SK-N-SH (cell line): Measurements from ENCODE around the gene SH3PXD2B. TPM values are rescaled to one million over a fixed set of nuclear protein-coding genes. Genes with fewer than 3 reads are reported as not detected.
"Not testable (repeated sequence)": the region's sequence is repeated elsewhere in the genome, so short reads cannot be mapped to it uniquely, and the experiment has no call there.

ENCODE experiments used
- CTCF ChIA-PET: fragments of 300-600, 350-600 bp; formaldehyde crosslinking; extraction: SDS; loops from one replicate; lab custom pipeline; 2021; lab: Yijun Ruan, JAX
- POLR2A ChIA-PET: fragments of 350-600 bp; sonication (Branson Sonifier 250); formaldehyde crosslinking; extraction: SDS; loops from one replicate; lab custom pipeline; 2020; ENCODE audit warnings: antibody characterized with exemption, inconsistent platforms; lab: Yijun Ruan, JAX
- DNase-seq: peaks from one replicate; pipeline ENCODE4 v3.0.0; 2012
- H2AFZ ChIP-seq: fragments of 200-600 bp; sonication (generic); 2 replicates; pipeline ENCODE4 v1.8.1; 2016; ENCODE audit warnings: antibody characterized with exemption, mild to moderate bottlenecking, low read depth
- H3F3A ChIP-seq: fragments of 200-600 bp; sonication (generic); replicated peaks from 2 replicates; pipeline ENCODE3; 2016; ENCODE audit warnings: antibody characterized with exemption, mild to moderate bottlenecking; ENCODE audit not compliant: insufficient read depth
- H3K27ac ChIP-seq, 2 experiments: fragments of 200-500 bp in 1 of 2; fragments of 200-600 bp in 1 of 2; sonication (Bioruptor generic) in 1 of 2; sonication (generic), shearing (Covaris generic) in 1 of 2; 2 replicates each; pipeline versions ENCODE4 v1.5.1 to v1.6.1; 2014 to 2016; ENCODE audit warnings: low read depth in 2 of 2, inconsistent platforms in 1 of 2, low read length in 1 of 2, mild to moderate bottlenecking in 1 of 2, mixed read lengths in 1 of 2
- H3K27me3 ChIP-seq: fragments of 200-600 bp; sonication (generic), shearing (Covaris generic); 2 replicates; pipeline ENCODE4 v1.6.1; 2016; ENCODE audit warnings: mixed run types; ENCODE audit not compliant: insufficient read depth
- H3K36me3 ChIP-seq, 2 experiments: fragments of 200-500 bp in 1 of 2; fragments of 200-600 bp in 1 of 2; sonication (Bioruptor generic) in 1 of 2; sonication (generic) in 1 of 2; replicated peaks in 1 of 2; 2 replicates each; pipeline versions ENCODE3 to v1.5.1; 2014 to 2016; ENCODE audit warnings: low read length in 1 of 2, mild to moderate bottlenecking in 1 of 2; ENCODE audit not compliant: insufficient read depth in 2 of 2, control insufficient read depth in 1 of 2
- H3K4me1 ChIP-seq, 2 experiments: fragments of 200-500 bp in 1 of 2; fragments of 200-600 bp in 1 of 2; sonication (Bioruptor generic) in 1 of 2; sonication (generic), shearing (Covaris generic) in 1 of 2; 2 replicates each; pipeline versions ENCODE4 v1.5.1 to v1.6.1; 2014 to 2016; ENCODE audit warnings: low read depth in 1 of 2, low read length in 1 of 2, mixed run types in 1 of 2; ENCODE audit not compliant: insufficient read depth in 2 of 2, control insufficient read depth in 1 of 2
- H3K4me2 ChIP-seq: fragments of 200-600 bp; sonication (generic), shearing (Covaris generic); 2 replicates; pipeline ENCODE4 v1.6.1; 2017; ENCODE audit warnings: mixed run types
- H3K4me3 ChIP-seq, 2 experiments: fragments of 200-500 bp in 1 of 2; fragments of 200-600 bp in 1 of 2; sonication (Bioruptor generic) in 1 of 2; sonication (generic), shearing (Covaris generic) in 1 of 2; 2 replicates each; pipeline versions ENCODE4 v1.5.1 to v1.8.1; 2014 to 2016; ENCODE audit warnings: low read depth in 2 of 2, inconsistent platforms in 1 of 2, low read length in 1 of 2, mild to moderate bottlenecking in 1 of 2, mixed read lengths in 1 of 2, moderate library complexity in 1 of 2
- H3K79me2 ChIP-seq: fragments of 200-600 bp; sonication (generic); 2 replicates; pipeline ENCODE4 v1.8.1; 2017; ENCODE audit warnings: mild to moderate bottlenecking; ENCODE audit not compliant: insufficient read depth
- H3K9ac ChIP-seq: fragments of 200-600 bp; sonication (generic); 2 replicates; pipeline ENCODE4 v1.6.1; 2017; ENCODE audit warnings: mixed run types
- H3K9me2 ChIP-seq: fragments of 200-600 bp; sonication (generic); 2 replicates; pipeline ENCODE4 v1.6.1; 2017; ENCODE audit warnings: mixed run types
- H3K9me3 ChIP-seq: fragments of 200-600 bp; sonication (generic); 2 replicates; pipeline ENCODE4 v1.6.1; 2017; ENCODE audit warnings: mixed run types, mild to moderate bottlenecking, moderate library complexity
- H4K20me1 ChIP-seq: fragments of 200-600 bp; sonication (generic); 2 replicates; pipeline ENCODE4 v1.6.1; 2017; ENCODE audit warnings: mild to moderate bottlenecking, mixed run types; ENCODE audit not compliant: insufficient read depth
- FOXM1 ChIP-seq: IDR thresholded peaks from 2 replicates; pipeline ENCODE4 v1.4.0; 2012; ENCODE audit warnings: low read depth, mild to moderate bottlenecking
- GATA2 ChIP-seq: sonication (generic); formaldehyde crosslinking; IDR thresholded peaks from 2 replicates; pipeline ENCODE4 v1.5.0; 2020; ENCODE audit warnings: mild to moderate bottlenecking, missing genetic modification reagents
- IRF3 ChIP-seq: fragments of 150-350 bp; IDR thresholded peaks from 2 replicates; pipeline ENCODE4 v1.6.1; 2016; ENCODE audit warnings: mild to moderate bottlenecking, low read depth, low read length
- JUND ChIP-seq: IDR thresholded peaks from 2 replicates; pipeline ENCODE4 v1.4.0; 2012
- MAX ChIP-seq: IDR thresholded peaks from 2 replicates; pipeline ENCODE4 v1.4.0; 2012; ENCODE audit warnings: low read depth
- NFIC ChIP-seq: IDR thresholded peaks from 2 replicates; pipeline ENCODE4 v1.4.0; 2012; ENCODE audit warnings: borderline replicate concordance
- POLR2AphosphoS5 ChIP-seq: IDR thresholded peaks from 2 replicates; pipeline ENCODE4 v1.6.1; 2012; ENCODE audit warnings: low read depth, low read length
- REST ChIP-seq: IDR thresholded peaks from 2 replicates; pipeline ENCODE4 v1.6.1; 2012; ENCODE audit warnings: mild to moderate bottlenecking, low read depth, low read length, moderate library complexity
- RFX5 ChIP-seq: IDR thresholded peaks from 2 replicates; pipeline ENCODE4 v1.6.1; 2012; ENCODE audit warnings: mild to moderate bottlenecking, improper control_type of control experiment, low read length
- RXRA ChIP-seq: IDR thresholded peaks from 2 replicates; pipeline ENCODE4 v1.4.0; 2012; ENCODE audit warnings: low read depth, mild to moderate bottlenecking, borderline replicate concordance
- SIN3A ChIP-seq: IDR thresholded peaks from 2 replicates; pipeline ENCODE4 v1.6.1; 2012; ENCODE audit warnings: low read depth, mild to moderate bottlenecking, low read length, moderate library complexity, borderline replicate concordance
- TCF12 ChIP-seq: IDR thresholded peaks from 2 replicates; pipeline ENCODE4 v1.4.0; 2012
- USF2 ChIP-seq: fragments of 150-350 bp; IDR thresholded peaks from 2 replicates; pipeline ENCODE4 v1.6.1; 2017; ENCODE audit warnings: antibody characterized with exemption, low read length, low read depth, borderline replicate concordance
- YY1 ChIP-seq: IDR thresholded peaks from 2 replicates; pipeline ENCODE4 v1.4.0; 2012; ENCODE audit warnings: low read depth, mild to moderate bottlenecking
- WGBS: methylation state at CpG from one replicate; pipeline ENCODE4 v1.1.6; 2017; ENCODE audit warnings: low lambda C conversion rate; 5-methylcytosine and 5-hydroxymethylcytosine counted together
- polyA plus RNA-seq, 3 experiments: library from polyadenylated mRNA; depleted of rRNA; stranded (reverse); fragments of >200 nt; gene quantifications; 2 replicates each; pipeline ENCODE4 v1.2.3, GENCODE V29; 2012
- TF ChIP-seq, protein P1 (sequence below): IDR thresholded peaks from 2 replicates; pipeline ENCODE4 v1.4.0; 2012; ENCODE audit warnings: low read depth, borderline replicate concordance

Gene SH3PXD2B
- polyA plus RNA-seq, 1 of the 3 experiments (the other 2 are of a cell fraction) = 15.0 TPM

DNA sequence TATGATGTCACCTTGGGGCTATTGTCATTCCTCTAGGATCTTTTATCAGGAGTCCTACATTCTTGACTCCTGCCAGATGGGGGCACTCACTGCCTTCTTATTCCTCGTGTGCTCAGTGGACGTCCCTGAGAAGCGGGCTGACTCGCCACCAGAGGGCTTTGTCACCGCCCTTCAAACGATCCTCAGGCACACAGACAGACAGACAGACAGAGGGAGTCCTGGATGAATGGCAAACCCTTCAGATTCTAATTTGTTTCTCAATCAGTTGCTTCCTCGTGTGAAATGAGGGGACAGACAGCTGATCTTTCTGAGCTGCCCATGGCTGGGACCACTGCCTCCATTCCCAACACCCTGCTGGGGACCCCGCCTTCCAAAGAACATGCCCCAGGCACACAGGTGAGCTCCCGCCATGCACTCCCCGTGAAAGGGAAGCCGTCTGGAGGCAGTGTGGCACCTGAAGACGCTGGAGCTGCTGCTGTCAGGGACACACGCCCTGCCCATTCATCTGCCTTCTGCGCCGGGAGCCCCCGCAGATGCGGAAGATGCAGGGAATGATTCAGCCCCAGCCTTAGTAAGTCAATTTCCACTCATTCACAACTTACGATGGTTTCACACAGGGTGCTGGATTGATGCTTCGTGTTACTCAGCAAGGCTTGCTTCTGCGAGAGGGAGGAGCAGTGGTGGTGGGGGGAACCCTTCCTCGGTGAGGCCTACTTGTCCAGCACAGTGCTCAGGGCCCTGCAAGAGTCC lies 24.9 kb upstream of the SH3PXD2B start (continued):
- TF ChIP-seq USF2 = no peak
- TF ChIP-seq, protein P1, sequence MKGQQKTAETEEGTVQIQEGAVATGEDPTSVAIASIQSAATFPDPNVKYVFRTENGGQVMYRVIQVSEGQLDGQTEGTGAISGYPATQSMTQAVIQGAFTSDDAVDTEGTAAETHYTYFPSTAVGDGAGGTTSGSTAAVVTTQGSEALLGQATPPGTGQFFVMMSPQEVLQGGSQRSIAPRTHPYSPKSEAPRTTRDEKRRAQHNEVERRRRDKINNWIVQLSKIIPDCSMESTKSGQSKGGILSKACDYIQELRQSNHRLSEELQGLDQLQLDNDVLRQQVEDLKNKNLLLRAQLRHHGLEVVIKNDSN = no peak
- TF ChIP-seq NFIC = no peak
- TF ChIP-seq FOXM1 = no peak
- no peak for TF ChIP-seq GATA2 (CRISPR knock-in tag)
- no peak for TF ChIP-seq REST
- no peak for TF ChIP-seq IRF3
- no peak for TF ChIP-seq SIN3A
- TF ChIP-seq RXRA = no peak
- TF ChIP-seq JUND = no peak
- TF ChIP-seq MAX = no peak
- no peak for TF ChIP-seq YY1
- no peak for TF ChIP-seq RFX5
- no peak for TF ChIP-seq POLR2AphosphoS5
- TF ChIP-seq TCF12 = no peak

DNA sequence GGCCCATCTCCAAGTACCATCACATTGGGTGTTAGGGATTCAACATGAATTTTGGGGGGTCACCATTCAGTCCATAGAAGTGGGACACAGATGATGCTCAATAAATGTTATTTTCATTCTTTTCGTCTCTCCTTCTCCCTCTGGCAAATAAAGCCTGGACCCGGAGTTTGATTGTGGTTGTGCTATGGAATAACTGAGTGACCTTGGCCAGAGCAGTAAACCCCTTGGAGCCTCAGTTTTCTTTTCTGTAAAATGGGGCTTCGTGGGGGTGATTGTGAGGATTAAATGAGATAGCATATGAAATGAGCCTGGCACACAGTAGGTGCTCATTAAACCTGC lies 24.3 kb upstream of the SH3PXD2B start:
- CTCF ChIA-PET = interaction anchor here (0.6 to 7.0 kb wide), 22 partner anchors 9 to 436 kb away, joined by 3 to 209 read pairs (median 5); partner anchors contain the start of gene NEURL1B
- not testable (repeated sequence) for H3K9ac ChIP-seq, H3K79me2 ChIP-seq

More for the DNA sequence above, 24.3 kb upstream of the SH3PXD2B start:
- H4K20me1 ChIP-seq, H3K4me2 ChIP-seq, H3K9me2 ChIP-seq, H3K27me3 ChIP-seq, H3F3A ChIP-seq, H3K36me3 ChIP-seq, H3K4me1 ChIP-seq, H2AFZ ChIP-seq, H3K4me3 ChIP-seq, H3K9me3 ChIP-seq, H3K27ac ChIP-seq, DNase-seq, POLR2A ChIA-PET: not testable (repeated sequence)
- WGBS = 19% methylated on average over 3 of the region's 3 CpGs
